ENCODE measurements around the gene PLXNA4.

Gene PLXNA4

GRCh38 chr7:132312531-132313055 lies 263.7 kb downstream of the PLXNA4 start:
- DNase-seq (ENCODE audit: low read depth), result no peak

- no peak for DNase-seq (ENCODE audit: low read depth)
Measured at GRCh38 chr7:132311733-132312132, 264.5 kb downstream of the PLXNA4 start.

GRCh38 chr7:132309102-132309805 lies 267.0 kb downstream of the PLXNA4 start:
- no peak for DNase-seq (ENCODE audit: low read depth)

GRCh38 chr7:132307465-132307864 lies 268.8 kb downstream of the PLXNA4 start:
- no peak for DNase-seq (ENCODE audit: low read depth)

GRCh38 chr7:132300599-132301277 lies 275.5 kb downstream of the PLXNA4 start:
- DNase-seq (ENCODE audit: low read depth), result no peak

GRCh38 chr7:132298790-132299189 lies 277.5 kb downstream of the PLXNA4 start:
- DNase-seq (ENCODE audit: low read depth), result no peak

- DNase-seq (ENCODE audit: low read depth), result no peak
Measured at GRCh38 chr7:132296820-132297219, 279.4 kb downstream of the PLXNA4 start.

GRCh38 chr7:132295175-132295574 lies 281.1 kb downstream of the PLXNA4 start:
- no peak for DNase-seq (ENCODE audit: low read depth)

GRCh38 chr7:132292803-132293202 lies 283.5 kb downstream of the PLXNA4 start:
- DNase-seq (ENCODE audit: low read depth), result no peak

- DNase-seq (ENCODE audit: low read depth), result no peak
Measured at GRCh38 chr7:132291481-132291880, 284.8 kb downstream of the PLXNA4 start.

GRCh38 chr7:132290021-132290420 lies 286.2 kb downstream of the PLXNA4 start:
- DNase-seq (ENCODE audit: low read depth), result no peak

GRCh38 chr7:132286836-132287235 lies 289.4 kb downstream of the PLXNA4 start:
- DNase-seq (ENCODE audit: low read depth), result no peak

- DNase-seq (ENCODE audit: low read depth), result no peak
Measured at GRCh38 chr7:132280335-132280734, 295.9 kb downstream of the PLXNA4 start.

- DNase-seq (ENCODE audit: low read depth), result no peak
Measured at GRCh38 chr7:132279718-132280117, 296.6 kb downstream of the PLXNA4 start.

- DNase-seq (ENCODE audit: low read depth), result no peak
Measured at GRCh38 chr7:132276976-132277725, 299.1 kb downstream of the PLXNA4 start.

- DNase-seq (ENCODE audit: low read depth), result no peak
Measured at GRCh38 chr7:132276234-132276630, 300.0 kb downstream of the PLXNA4 start.

GRCh38 chr7:132275416-132276233 lies 300.6 kb downstream of the PLXNA4 start:
- DNase-seq (ENCODE audit: low read depth), result no peak

GRCh38 chr7:132272763-132273371 lies 303.4 kb downstream of the PLXNA4 start:
- no peak for DNase-seq (ENCODE audit: low read depth)

GRCh38 chr7:132270517-132270916 lies 305.8 kb downstream of the PLXNA4 start:
- DNase-seq (ENCODE audit: low read depth), result no peak

GRCh38 chr7:132269718-132270117 lies 306.6 kb downstream of the PLXNA4 start:
- no peak for DNase-seq (ENCODE audit: low read depth)

GRCh38 chr7:132263151-132263550 lies 313.1 kb downstream of the PLXNA4 start:
- DNase-seq (ENCODE audit: low read depth), result no peak

- no peak for DNase-seq (ENCODE audit: low read depth)
Measured at GRCh38 chr7:132262160-132262470, 314.2 kb downstream of the PLXNA4 start.
